HG02610 (cell line): Measurements from ENCODE around the gene PFDN2.
"Not testable (repeated sequence)": the region's sequence is repeated elsewhere in the genome, so short reads cannot be mapped to it uniquely, and the experiment has no call there.

Experiments used
- ATAC-seq: cut with Tn5 transposase; IDR thresholded peaks from one replicate; pipeline ENCODE4 v1.9.1; 2021; ENCODE audit warnings: mild to moderate bottlenecking, moderate library complexity; ENCODE audit not compliant: unreplicated experiment

Gene PFDN2

DNA sequence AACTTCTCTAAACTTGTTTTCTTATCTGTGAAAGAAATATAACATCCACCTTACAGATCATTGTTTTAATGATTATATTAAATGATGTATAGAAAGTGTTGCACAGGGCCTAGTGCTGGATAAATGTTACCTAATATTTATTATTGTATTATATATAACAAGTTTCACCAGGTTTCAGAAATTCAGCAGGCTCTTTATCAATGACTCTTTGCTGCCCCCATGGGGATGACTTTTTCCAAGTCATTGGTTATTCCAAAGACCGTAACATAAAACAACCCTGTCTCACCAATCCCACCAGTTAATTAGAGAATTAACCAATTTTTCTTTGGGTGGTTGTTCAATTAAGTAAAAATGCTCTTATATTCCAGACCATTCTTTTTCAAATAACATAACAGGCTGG lies 21.9 kb upstream of the PFDN2 start:
- no peak for ATAC-seq

DNA sequence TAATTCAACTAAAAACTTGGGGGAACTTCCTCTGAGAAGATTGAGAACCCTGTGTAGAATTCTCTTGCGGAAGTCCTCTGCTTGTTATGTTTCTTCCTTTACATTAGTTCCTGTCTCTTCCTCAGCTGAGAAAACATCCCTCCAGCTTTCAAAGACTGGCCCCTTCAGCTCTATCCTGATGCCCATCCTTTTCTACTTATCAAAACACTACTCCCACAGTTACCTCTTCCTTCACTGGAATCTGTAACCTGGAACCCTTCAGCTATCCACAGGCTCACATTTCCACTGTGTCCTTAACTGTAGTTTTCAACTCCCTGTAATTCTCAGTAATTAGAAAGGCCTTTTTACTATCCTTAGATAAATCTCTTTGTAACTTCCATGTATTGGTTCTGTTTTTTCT lies 20.6 kb upstream of the PFDN2 start:
- no peak for ATAC-seq

DNA sequence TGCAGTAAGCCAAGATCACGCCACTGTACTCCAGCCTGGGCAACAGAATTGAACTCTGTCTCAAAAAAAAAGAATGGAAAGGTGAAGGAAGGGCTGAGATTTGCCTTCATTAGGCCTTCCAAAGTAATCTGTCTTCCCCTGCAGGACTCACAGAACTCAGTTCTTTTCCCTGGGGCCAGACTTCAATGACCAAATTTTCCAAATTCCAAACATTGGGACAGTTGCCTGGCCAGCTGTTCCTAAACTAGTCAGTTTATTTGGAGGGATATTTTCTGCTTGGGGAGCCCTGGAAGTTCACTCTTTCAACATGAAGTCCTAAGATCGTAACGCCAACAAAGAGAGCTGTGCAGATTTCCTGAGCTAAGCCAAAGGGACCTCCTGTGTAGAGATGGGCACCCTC lies 20.0 kb upstream of the PFDN2 start:
- ATAC-seq, result no peak

DNA sequence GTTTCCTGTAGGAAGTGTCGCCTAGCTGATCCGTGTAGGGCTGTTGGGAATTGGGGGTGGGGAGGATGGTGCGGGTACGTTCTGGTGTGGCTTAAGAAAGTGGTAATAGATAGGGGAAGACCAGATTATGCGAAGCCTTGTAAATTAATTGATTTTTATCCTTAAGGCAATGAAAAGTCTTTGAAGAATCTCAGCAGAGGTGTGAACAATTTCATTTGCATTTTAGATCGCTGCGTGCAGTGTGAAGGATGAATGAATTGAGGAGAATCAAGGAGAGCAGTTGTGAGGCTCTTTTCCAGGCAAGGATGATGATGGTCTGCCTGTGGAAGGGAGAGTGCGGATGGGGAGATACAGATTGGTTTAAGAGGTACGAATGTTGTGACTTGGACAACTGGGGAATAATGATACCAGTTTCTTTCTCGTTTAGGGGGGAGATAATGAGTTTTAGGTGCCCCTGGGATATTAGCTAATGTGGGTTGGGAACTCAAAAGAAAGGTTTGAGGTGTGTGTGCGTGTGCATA lies 15.4 kb upstream of the PFDN2 start:
- no peak for ATAC-seq

DNA sequence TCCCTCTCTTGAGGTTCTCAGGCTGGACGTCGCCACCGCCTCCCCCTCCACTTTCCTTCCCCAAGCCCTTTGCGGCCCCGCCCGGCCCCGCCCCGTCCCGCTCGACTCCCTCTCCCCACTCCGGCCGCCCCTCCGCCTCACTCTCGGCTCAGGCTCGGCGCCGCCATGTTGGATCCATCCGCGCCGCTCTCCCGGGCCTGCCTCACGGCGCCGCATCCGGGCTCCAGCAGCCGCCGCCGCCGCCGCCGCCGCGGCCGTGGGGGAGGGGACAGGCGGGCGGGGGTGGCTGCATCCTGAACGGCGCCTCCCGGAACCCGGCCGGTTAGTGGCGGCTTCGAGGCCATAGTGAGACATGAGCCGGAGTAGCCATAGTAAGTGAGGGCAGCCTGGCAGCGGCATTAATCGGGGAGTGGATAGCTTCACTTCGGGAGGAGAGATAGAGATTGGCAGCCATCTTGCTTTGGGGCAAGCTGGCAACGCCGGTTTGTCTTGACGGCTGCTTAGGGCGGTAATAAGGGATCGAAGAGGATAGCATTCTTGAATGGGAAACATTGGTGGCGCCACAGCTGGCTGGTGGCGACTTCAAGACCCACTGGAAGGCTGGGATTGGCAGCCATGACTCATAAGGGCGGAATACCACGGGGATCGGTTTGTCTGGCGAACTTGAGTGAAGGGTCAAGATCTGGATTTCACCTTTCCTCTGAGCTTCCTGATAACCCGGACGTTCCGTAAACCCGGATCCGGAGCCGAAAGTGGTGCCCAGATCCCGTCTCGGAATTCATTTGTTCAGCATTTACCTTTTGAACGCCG lies 14.8 kb upstream of the PFDN2 start, which contains the start of gene DEDD:
Gene DEDD, minus strand, starts transcription at position 258 of the 810 bp plus-strand sequence. CDS start 8,205 bp downstream, outside the sequence.
- peak; percentile 95 for ATAC-seq

DNA sequence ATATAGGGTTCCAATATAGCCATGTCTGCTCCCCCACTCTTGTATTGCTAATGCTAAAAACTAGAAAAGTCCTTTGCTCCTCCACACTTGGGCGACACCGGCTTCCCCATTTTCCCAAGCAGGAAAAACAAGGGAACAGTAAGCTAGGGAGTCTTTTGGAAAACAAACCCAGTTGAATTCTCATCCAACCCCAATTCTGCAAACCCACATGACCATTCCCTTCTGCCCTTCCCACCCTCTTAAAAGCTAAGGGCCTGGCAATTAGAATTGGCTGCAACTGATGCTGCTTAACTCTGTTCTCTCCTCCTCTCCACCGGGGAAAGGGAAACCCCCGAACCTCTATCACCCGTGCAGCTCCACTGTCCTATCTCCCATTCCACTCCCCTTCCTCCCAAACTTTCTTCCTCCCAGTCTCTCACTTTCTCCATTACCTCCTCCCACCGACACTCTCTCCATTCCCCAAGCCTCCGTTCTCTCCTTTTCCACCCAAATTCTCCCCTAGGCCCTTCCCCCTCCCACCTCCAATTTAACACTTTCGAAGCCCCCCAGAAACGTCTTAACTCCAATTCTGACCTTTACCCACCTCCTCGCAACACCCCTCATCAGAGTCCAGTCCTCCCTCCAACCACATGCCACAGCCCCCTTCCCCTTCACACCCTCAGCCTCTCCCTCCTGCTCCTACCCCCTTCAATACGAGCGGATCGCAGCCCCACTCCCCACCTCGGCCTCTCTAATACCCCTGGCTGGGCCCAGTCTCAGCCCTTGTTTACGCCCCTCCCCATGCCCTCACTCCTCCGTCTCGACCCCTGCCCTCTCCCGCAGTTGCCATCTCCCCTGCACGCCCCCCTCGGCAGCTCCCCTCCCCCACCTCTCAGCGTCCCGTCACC lies 13.9 kb upstream of the PFDN2 start:
- ATAC-seq, result no peak

DNA sequence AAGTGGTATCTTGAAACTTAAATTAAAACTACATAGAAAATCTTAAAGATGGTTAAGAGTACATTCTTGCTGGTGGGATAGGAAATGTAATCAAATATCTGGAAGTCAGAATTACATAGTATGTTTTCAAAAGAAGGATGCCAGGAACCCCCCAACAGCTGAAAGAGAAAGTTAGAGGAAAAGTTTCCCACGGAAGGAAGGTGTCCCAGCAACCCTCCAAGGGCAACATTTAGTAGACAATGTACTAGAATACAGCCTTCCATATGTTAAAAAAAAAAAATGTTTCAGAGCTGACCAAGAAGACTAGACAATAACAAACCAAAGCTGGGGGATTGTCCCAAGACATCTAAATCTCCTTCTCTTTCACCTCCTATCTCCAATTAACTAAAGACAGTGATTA lies 12.4 kb upstream of the PFDN2 start:
- ATAC-seq, result no peak

DNA sequence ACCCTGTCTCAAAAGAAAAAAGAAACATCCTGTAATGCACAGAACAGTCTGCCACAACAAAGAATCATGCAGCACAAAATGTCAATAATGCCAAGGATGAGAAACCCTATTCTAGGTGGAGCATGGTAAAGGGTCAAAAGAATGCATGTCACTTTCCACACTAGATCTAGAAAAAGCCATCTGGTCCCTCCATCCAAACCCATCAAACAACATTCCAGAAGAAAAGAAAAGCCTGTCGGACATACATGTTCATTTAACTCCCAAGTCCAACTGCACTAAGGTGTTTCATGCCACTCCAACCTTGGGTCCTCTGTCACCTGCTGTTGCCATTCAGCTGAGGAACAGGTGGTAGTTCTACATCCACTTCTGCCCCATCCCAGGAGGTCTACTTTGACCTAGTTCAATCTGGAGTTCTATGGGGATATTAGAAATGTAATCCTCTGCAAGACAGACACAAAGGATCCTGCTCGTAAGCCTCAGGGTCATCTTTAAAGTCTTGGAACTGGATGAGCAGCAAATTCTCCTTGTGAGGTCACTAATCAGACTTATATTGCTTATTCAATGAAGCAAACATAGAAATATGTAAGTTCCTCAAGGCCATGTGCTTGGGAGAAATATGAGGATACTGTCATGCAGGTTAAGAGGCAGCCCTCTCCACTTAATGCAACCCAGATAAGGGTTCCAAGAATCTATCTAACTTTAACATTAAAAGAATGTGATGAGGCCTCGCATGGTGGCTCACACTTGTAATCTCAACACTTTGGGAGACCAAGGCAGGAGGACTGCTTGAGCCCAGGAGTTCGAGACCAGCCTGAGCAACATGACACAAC lies 11.0 kb upstream of the PFDN2 start:
- ATAC-seq, result no peak

DNA sequence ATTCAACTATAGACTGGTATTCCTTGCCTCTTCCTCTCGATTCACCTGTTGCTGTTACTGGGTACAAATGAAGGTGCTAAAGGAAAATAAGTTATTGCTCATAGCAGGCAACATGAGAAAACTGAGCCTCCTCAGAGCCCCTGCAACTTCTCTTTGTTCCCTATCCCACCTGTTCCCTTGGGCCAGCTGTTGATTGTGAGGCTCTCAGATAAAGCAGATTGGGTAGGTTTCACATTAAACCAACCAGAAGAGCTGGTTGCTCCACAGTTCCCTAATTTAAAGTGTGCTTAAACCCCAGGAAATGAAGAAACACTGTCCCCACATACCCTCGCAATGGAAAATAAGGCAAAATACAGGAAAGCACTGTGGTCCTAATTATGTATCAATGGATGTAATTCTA lies 9.8 kb upstream of the PFDN2 start:
- ATAC-seq, result no peak

DNA sequence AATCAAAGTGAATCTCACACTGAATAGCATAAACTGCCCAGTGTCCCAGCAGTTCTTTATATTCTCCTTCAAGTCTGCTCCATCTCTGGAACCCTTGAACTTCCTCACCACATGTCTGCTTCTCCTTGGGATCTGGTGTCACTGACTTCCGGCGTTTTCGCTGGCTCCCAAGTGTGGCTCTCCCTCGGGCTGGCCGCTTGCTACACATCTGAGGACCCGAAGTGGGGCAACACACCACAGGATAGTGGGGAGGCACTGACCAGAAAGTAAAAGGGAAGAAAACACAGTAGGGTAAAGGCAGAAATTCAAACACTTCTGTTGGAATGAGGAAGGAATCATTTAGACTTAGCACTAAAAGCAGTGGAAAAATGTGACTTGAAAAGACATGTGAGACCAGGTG lies 5.1 kb upstream of the PFDN2 start:
- ATAC-seq, result no peak

DNA sequence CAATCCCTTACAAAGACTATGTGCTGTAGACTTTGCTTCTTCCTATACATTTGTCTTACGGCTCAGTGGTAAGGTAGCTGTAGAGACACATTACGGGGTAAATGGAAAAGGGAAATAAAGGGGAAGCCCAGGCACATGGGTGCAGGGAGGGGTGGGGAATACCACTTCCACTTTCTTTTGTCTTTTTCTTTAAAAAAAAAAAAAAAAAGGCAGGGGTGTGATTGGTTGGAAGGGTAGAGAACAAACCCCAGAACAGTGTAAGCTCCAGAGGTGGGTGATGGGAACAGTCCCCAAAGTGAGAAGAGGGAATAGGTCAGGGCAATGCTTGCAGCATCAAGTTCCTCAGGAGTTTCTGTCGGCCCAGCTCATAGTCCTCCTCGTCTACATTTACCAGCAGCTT lies 4.0 kb upstream of the PFDN2 start:
- no peak for ATAC-seq

DNA sequence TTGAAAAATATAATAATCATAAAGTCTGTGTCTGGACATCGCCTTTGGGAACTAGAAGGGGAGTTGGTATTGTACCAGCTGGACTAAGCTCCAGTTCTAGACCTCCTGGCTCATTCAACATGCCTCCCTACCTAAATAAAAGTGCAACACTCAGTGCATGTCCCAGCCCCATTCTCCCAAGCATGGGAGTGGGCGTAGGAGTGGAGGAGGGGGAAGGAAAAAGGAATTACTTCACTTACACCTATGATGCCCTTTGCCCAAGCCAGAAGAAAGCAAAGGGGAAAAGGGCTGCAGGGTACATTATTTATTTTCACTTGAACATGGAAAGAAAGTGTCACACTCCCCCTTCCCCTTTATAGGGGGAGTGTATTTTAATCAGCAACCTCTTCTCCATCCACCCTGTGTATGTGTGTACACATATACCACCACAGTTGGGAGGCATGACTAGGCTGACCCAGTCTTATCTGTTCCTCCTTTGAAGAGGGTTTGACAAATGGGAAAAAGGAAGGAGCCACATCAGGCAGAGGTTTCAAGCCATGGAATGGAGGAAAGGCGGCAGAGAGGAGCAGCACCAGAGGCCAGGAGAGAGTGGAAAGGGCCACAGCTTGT lies 3.3 kb upstream of the PFDN2 start:
- ATAC-seq, result no peak

DNA sequence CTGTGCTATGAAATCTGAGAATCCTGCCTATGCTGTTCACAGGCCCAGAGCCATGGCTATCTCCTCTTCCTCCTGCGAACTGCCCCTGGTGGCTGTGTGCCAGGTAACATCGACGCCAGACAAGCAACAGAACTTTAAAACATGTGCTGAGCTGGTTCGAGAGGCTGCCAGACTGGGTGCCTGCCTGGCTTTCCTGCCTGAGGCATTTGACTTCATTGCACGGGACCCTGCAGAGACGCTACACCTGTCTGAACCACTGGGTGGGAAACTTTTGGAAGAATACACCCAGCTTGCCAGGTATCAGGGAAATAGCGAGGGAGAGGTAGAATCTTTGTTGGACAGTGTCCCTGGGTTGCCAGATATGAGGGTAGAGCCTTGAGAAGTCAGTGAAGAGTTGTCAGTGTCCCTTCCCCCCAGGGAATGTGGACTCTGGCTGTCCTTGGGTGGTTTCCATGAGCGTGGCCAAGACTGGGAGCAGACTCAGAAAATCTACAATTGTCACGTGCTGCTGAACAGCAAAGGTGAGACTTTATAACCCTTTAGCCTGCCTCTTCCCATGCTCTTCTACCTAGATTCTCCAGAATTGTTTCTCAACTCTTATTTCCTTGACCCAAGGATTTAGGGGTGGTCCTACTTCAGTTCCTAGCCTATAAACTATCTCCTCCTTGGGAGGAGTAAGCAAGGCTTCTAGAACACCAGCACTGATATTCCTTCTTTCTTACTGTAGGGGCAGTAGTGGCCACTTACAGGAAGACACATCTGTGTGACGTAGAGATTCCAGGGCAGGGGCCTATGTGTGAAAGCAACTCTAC lies 1.5 kb upstream of the PFDN2 start:
- ATAC-seq, result peak; percentile 42

DNA sequence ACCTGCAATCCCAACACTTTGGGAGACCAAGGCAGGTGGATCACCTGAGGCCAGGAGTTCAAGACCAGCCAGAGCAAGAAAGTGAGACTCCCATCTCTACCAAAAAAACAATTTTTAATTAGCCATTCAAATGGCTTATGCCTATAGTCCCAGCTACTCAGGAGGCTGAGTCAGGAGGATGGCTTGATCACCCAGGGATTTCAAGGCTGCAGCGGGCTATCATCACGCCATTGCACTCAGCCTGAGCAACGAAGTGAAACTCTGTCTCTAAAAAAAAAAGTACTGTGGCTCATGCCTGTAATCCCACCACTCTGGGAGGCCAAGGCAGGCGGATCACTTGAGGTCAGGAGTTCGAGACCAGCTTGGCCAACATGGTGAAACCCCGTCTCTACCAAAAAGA lies 1.9 kb downstream of the PFDN2 start:
- not testable (repeated sequence) for ATAC-seq

DNA sequence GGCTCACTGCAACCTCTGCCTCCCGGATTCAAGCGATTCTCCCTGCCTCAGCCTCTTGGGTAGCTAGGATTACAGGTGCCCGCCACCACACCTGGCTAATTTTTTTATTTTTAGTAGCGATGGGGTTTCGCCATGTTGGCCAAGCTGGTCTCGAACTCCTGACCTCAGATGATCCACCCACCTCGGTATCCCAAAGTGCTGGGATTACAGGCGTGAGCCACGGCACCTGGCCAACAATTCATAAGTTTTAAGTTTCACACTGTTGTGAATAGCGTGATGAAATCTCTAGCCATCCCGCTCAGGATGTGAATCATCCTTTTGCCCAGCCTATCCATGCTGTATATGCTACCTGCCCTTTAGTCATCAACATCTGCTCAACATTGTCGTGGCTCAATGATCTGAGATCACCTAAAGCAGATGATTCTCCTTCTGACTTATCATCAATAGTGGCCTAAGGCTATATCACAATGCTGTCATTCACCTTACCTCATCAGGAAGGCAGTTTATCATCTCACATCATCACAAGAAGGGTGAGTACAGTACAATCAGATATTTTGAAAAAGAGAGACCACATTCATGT lies 2.6 kb downstream of the PFDN2 start:
- no peak for ATAC-seq

DNA sequence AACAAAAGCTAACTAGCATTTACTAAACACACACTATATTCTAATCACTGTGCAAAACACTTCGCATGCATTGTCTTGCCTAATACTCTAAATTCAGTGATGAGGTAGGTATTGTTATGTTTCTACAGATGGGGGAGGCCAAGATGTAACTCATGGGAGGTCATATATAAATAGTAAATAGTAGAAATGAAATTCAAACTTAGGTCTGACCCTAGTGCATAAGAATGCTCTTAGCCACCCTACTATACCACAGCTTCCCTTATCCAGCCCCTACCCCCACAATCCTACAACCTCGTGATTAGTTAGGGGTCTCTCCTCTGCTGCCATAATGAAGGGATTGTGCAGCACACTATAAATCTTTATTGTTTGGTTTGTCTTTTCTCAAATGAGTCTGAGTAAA lies 3.3 kb downstream of the PFDN2 start:
- ATAC-seq, result no peak

DNA sequence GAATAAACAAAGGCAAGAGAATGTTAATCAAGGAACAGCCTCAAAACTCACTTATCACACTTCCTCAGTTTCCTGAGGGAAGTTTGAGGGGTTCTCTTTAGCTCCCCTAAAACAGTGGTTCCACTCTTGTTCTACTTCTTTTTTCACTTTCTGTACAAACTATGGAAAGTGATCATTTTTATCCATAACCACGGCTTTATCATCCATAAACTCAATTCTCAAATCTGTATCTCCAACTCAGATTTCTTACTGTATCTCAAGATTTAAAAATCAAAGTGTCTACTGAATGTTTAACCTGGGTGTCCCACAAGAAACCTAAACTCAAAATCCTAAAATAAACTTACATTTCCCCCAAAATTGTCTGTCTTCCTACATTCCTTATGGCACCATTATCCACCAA lies 3.9 kb downstream of the PFDN2 start:
- no peak for ATAC-seq

DNA sequence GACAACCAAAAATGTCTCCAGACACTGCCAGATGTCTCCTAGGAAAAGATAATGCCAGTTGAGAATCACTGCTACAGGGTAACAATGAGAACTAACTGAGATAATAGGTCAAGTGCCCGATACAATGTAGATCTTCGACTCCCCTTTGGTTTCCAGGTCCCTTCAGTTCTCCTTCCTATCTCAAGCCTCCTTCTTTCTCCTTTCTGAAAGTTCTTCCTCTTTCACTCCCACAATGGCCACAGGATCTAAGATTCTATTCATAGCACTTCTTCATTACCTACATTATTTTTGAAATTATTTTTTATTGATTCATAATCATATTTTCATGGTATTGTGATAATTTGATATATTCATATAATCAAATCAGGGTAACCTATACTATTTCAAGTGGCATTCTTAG lies 6.3 kb downstream of the PFDN2 start:
- ATAC-seq, result no peak

DNA sequence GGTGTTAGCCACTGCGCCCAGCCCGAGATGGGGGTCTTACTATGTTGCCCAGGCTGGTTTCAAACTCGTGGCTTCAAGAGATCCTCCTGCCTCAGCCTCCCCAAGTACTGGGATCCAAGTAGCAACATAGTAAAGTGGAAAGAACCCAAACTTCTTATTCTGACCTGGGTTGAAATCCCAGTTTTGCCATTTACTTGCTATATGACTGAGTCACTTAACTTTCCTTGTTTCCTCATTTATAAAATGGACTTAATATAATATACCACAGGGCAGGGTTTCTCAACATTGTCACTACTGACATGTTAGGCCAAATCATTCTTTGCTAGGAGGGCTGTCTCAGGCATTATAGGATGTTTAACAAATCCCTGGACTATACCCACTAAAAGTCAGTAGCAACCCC lies 6.7 kb downstream of the PFDN2 start:
- no peak for ATAC-seq
